Caco-2 (cell line): Measurements from ENCODE around the gene TJP3. TPM values are rescaled to one million over a fixed set of nuclear protein-coding genes. Genes with fewer than 3 reads are reported as not detected.
A peak's percentile ranks its signal among the peaks of the same experiment; 100 is the strongest.

Source experiments
- BruUV-seq: library from RNA; stranded (reverse); fragments of 400-500 nt; replicated peaks from 2 replicates; lab custom pipeline; 2021; lab: Mats Ljungman, UMichigan
- CTCF ChIA-PET: fragments of 300-600 bp; sonication (Branson Sonifier 250); formaldehyde crosslinking; loops from one replicate; lab custom pipeline; 2022; ENCODE audit warnings: antibody characterized with exemption; lab: Charles Lee
- POLR2A ChIA-PET: fragments of 300-600 bp; sonication (Branson Sonifier 250); formaldehyde crosslinking; loops from one replicate; lab custom pipeline; 2022; ENCODE audit warnings: antibody characterized with exemption; lab: Charles Lee
- DNase-seq, 2 experiments: peaks; one replicate each; pipeline versions ENCODE4 v3.0.0 to v3.0.0-alpha.2; 2020 to 2022
- H3K27me3 ChIP-seq: replicated peaks from 2 replicates; pipeline ENCODE4 v1.6.0; 2011; ENCODE audit warnings: low read length; ENCODE audit not compliant: control insufficient read depth, insufficient read depth
- H3K36me3 ChIP-seq: 2 replicates; pipeline ENCODE4 v1.5.1; 2011; ENCODE audit warnings: low read length; ENCODE audit not compliant: control insufficient read depth, insufficient read depth
- H3K4me1 ChIP-seq: fragments of 250-450 bp; sonication (Bioruptor Pico); 2 replicates; pipeline ENCODE4 v1.5.1; 2020; ENCODE audit warnings: mild to moderate bottlenecking
- H3K4me3 ChIP-seq: 2 replicates; pipeline ENCODE4 v1.5.1; 2011; ENCODE audit warnings: low read depth, mild to moderate bottlenecking, control low read depth, low read length
- H3K9me3 ChIP-seq: fragments of 250-450 bp; sonication (Bioruptor Pico); 2 replicates; pipeline ENCODE4 v1.5.1; 2020; ENCODE audit warnings: mild to moderate bottlenecking, moderate library complexity
- H3K27ac Mint-ChIP-seq: one replicate; pipeline ENCODE4 v1.8.0; 2022; ENCODE audit warnings: mixed read lengths; ENCODE audit not compliant: unreplicated experiment
- H3K27me3 Mint-ChIP-seq: one replicate; pipeline ENCODE4 v1.8.0; 2022; ENCODE audit warnings: mixed read lengths; ENCODE audit not compliant: insufficient read depth, unreplicated experiment
- H3K36me3 Mint-ChIP-seq: one replicate; pipeline ENCODE4 v1.8.0; 2022; ENCODE audit warnings: mild to moderate bottlenecking, mixed read lengths; ENCODE audit not compliant: insufficient read depth, unreplicated experiment
- H3K4me1 Mint-ChIP-seq: one replicate; pipeline ENCODE4 v1.8.0; 2022; ENCODE audit warnings: low read depth, mixed read lengths; ENCODE audit not compliant: unreplicated experiment
- H3K4me3 Mint-ChIP-seq: one replicate; pipeline ENCODE4 v1.8.0; 2022; ENCODE audit warnings: mild to moderate bottlenecking, moderate library complexity, mixed read lengths; ENCODE audit not compliant: unreplicated experiment
- H3K9me3 Mint-ChIP-seq: one replicate; pipeline ENCODE4 v1.8.0; 2022; ENCODE audit warnings: mixed read lengths; ENCODE audit not compliant: unreplicated experiment
- intact Hi-C: fragments of 100-400 bp; cut with micrococcal nuclease; formaldehyde crosslinking; loops from one replicate; pipeline ENCODE4 v1.10.0; 2022; ENCODE audit not compliant: unreplicated experiment
- total RNA-seq: library from RNA; stranded (reverse); gene quantifications from 2 replicates; pipeline ENCODE4 v1.2.3, GENCODE V29; 2022
- TF ChIP-seq, protein P1 (sequence below), 2 experiments: fragments of 200-600 bp in 1 of 2; IDR thresholded peaks; 1 replicate in 1 of 2; 2 replicates in 1 of 2; pipeline versions ENCODE4 v1.5.1 to v1.8.0; 2011 to 2022; ENCODE audit warnings: antibody characterized with exemption in 1 of 2, control low read depth in 1 of 2, inconsistent platforms in 1 of 2, low read depth in 1 of 2, low read length in 1 of 2, mild to moderate bottlenecking in 1 of 2, moderate library complexity in 1 of 2; ENCODE audit not compliant: insufficient read depth in 1 of 2, severe bottlenecking in 1 of 2, unreplicated experiment in 1 of 2

Gene TJP3
- total RNA-seq, 1 experiment from 2014 or later, result 83.6 TPM

- POLR2A ChIA-PET, result interaction anchor here (1.0 kb wide), 1 partner anchor 55 kb away, joined by 3 read pairs; no protein-coding TSS in a partner anchor
- H3K4me1 Mint-ChIP-seq, result peaks cover 8% of the 10 kb centered on the region
- H3K4me3 ChIP-seq, result peak overlapping the region; percentile 46
Observed at GRCh38 chr19:3707868-3708206, 347 bp upstream of the TJP3 start.

DNA sequence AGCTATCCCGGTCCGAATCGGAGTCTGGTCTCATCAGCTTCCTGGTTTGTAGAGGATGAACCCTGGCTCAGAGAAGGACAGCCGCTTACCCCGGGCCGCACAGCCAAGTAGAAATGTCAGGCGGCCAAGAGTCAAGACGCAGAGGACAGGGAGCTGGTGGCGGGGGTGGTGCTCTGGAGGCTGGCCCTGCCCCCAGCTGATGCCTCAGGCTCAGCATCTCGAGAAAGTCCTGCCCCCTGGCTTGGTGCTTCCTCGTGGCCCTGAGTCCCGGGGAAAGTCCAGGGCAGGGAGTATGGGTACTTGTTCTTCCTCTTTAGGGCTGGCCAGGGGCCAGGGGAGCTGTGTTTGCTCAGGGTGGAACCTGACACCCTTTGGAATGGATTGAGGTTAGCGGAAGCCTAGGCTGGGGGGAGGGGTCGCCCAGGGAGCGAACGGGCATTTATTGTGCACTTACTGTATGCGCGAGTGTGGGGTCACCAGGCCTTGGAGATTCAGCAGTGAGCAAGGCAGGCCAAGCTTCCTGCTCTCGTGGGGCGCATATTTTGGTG, 2.2 kb downstream of the TJP3 start:
- H3K27me3 ChIP-seq, result no peaks in the 10 kb centered on the region
- Mint-ChIP-seq H3K27ac (peak overlapping the region; percentile 83), H3K9me3 (no peaks in the 10 kb centered on the region), H3K36me3 (peaks cover 7% of the 10 kb centered on the region), H3K27me3 (no peaks in the 10 kb centered on the region), H3K4me1 (peaks cover 15% of the 10 kb centered on the region), H3K4me3 (peak overlapping the region; percentile 33)
- ChIA-PET CTCF (interaction anchor here (1.1 to 1.4 kb wide), 2 partner anchors 10 to 11 kb away, joined by 4 read pairs; no protein-coding TSS in a partner anchor), POLR2A (interaction anchor here (1.2 kb wide), 1 partner anchor 11 kb away, joined by 13 read pairs; no protein-coding TSS in a partner anchor)
- TF ChIP-seq, protein P1, sequence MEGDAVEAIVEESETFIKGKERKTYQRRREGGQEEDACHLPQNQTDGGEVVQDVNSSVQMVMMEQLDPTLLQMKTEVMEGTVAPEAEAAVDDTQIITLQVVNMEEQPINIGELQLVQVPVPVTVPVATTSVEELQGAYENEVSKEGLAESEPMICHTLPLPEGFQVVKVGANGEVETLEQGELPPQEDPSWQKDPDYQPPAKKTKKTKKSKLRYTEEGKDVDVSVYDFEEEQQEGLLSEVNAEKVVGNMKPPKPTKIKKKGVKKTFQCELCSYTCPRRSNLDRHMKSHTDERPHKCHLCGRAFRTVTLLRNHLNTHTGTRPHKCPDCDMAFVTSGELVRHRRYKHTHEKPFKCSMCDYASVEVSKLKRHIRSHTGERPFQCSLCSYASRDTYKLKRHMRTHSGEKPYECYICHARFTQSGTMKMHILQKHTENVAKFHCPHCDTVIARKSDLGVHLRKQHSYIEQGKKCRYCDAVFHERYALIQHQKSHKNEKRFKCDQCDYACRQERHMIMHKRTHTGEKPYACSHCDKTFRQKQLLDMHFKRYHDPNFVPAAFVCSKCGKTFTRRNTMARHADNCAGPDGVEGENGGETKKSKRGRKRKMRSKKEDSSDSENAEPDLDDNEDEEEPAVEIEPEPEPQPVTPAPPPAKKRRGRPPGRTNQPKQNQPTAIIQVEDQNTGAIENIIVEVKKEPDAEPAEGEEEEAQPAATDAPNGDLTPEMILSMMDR (IDR thresholded peaks at IDR 0.05; ENCODE audit: insufficient read depth in 1 of 2, low read depth in 1 of 2, low read length in 1 of 2, severe bottlenecking in 1 of 2, unreplicated experiment in 1 of 2), result no peak
- no peaks in the 10 kb centered on the region for H3K36me3 ChIP-seq
- DNase-seq, result peak; percentile 77 to 91
- H3K9me3 ChIP-seq, result no peaks in the 10 kb centered on the region
- no peak overlapping the region for H3K4me3 ChIP-seq
- peaks cover 34% of the 10 kb centered on the region for H3K4me1 ChIP-seq
- intact Hi-C loops, result no loop called here
- BruUV-seq, result no TSS peak

More at GRCh38 chr19:3707868-3708206, 347 bp upstream of the TJP3 start:
- Histone ChIP-seq H3K27me3 (no peaks in the 10 kb centered on the region), H3K9me3 (no peaks in the 10 kb centered on the region), H3K36me3 (no peaks in the 10 kb centered on the region), H3K4me1 (peaks cover 29% of the 10 kb centered on the region)
- TF ChIP-seq, protein P1 (IDR thresholded peaks at IDR 0.05; ENCODE audit: insufficient read depth in 1 of 2, low read depth in 1 of 2, low read length in 1 of 2, severe bottlenecking in 1 of 2, unreplicated experiment in 1 of 2), result no peak
- intact Hi-C loops, result loop anchor here (1.0 to 5.0 kb wide), 2 partner anchors 12 to 41 kb away; no protein-coding TSS in a partner anchor
- peaks cover 7% of the 10 kb centered on the region for H3K36me3 Mint-ChIP-seq
- peak overlapping the region; percentile 68 for H3K4me3 Mint-ChIP-seq
- no peaks in the 10 kb centered on the region for H3K27me3 Mint-ChIP-seq
- H3K27ac Mint-ChIP-seq, result peak overlapping the region; percentile 19
- H3K9me3 Mint-ChIP-seq, result no peaks in the 10 kb centered on the region
- no peak for DNase-seq
- no TSS peak for BruUV-seq
- CTCF ChIA-PET, result interaction anchor here (0.6 to 1.2 kb wide), 2 partner anchors 10 to 14 kb away, joined by 3 to 4 read pairs; no protein-coding TSS in a partner anchor

- no peaks in the 10 kb centered on the region for H3K9me3 Mint-ChIP-seq
- Histone ChIP-seq H3K9me3 (no peaks in the 10 kb centered on the region), H3K4me3 (no peak overlapping the region), H3K36me3 (no peaks in the 10 kb centered on the region), H3K4me1 (peaks cover 34% of the 10 kb centered on the region), H3K27me3 (no peaks in the 10 kb centered on the region)
- H3K36me3 Mint-ChIP-seq, result peaks cover 7% of the 10 kb centered on the region
- H3K27ac Mint-ChIP-seq, result peak overlapping the region; percentile 3
- H3K4me3 Mint-ChIP-seq, result no peak overlapping the region
- intact Hi-C loops, result no loop called here
- CTCF ChIA-PET, result no interaction called here
- TF ChIP-seq, protein P1 (IDR thresholded peaks at IDR 0.05; ENCODE audit: insufficient read depth in 1 of 2, low read depth in 1 of 2, low read length in 1 of 2, severe bottlenecking in 1 of 2, unreplicated experiment in 1 of 2), result no peak
- POLR2A ChIA-PET, result no interaction called here
- peaks cover 15% of the 10 kb centered on the region for H3K4me1 Mint-ChIP-seq
- peak in 1 of 2 experiments; percentile 24 for DNase-seq
- no TSS peak for BruUV-seq
- H3K27me3 Mint-ChIP-seq, result no peaks in the 10 kb centered on the region
Observed at GRCh38 chr19:3712663-3713611, 4.8 kb downstream of the TJP3 start.
